ENCODE data around the gene CATSPER3.

CATSPER3 gene

DNA sequence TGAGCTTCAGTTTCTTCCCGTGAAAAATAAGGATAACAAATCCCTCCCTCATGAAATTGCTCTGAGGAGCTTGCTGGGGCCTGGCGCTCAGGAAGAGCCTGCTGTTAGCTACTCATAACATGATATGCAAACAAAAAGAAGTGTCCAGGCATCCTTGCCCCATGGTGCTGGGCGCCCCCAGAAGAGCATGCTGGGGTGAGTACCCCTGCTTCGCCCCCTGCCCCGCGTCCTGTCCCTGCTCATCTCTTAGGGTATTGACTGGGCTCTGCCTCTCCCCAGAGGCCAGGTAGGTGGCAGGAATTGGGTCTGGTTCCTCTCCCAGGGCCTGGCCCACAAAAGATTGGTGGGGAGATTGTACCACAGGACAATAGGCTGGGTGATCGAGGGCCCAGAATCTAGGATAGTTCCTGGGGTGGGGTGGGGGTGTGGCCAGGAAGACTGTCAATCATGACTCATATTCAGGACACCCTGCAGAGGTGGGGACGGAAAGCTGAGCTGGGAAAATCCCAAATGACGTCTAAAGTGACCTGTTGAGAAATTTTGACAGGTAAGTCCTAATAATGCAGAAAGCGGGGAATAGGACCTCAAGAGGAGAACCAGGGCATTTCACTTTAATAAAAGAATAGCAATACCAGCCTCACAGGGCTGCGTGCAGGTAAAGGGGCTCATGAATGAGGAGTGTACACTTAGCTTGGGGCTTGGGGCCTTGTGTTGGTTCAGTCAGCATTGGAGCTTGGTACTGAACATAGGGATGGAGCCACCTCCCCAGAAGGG is 57.4 kb downstream of the CATSPER3 start:
- no peak for DNase-seq (ENCODE audit: low read depth)
- no peak overlapping the region for H3K4me3 ChIP-seq (ENCODE audit: low read length)
- TF ChIP-seq, protein P1, sequence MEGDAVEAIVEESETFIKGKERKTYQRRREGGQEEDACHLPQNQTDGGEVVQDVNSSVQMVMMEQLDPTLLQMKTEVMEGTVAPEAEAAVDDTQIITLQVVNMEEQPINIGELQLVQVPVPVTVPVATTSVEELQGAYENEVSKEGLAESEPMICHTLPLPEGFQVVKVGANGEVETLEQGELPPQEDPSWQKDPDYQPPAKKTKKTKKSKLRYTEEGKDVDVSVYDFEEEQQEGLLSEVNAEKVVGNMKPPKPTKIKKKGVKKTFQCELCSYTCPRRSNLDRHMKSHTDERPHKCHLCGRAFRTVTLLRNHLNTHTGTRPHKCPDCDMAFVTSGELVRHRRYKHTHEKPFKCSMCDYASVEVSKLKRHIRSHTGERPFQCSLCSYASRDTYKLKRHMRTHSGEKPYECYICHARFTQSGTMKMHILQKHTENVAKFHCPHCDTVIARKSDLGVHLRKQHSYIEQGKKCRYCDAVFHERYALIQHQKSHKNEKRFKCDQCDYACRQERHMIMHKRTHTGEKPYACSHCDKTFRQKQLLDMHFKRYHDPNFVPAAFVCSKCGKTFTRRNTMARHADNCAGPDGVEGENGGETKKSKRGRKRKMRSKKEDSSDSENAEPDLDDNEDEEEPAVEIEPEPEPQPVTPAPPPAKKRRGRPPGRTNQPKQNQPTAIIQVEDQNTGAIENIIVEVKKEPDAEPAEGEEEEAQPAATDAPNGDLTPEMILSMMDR (conservative IDR thresholded peaks at IDR 0.05; ENCODE audit: low read depth, low read length), result no peak

DNA sequence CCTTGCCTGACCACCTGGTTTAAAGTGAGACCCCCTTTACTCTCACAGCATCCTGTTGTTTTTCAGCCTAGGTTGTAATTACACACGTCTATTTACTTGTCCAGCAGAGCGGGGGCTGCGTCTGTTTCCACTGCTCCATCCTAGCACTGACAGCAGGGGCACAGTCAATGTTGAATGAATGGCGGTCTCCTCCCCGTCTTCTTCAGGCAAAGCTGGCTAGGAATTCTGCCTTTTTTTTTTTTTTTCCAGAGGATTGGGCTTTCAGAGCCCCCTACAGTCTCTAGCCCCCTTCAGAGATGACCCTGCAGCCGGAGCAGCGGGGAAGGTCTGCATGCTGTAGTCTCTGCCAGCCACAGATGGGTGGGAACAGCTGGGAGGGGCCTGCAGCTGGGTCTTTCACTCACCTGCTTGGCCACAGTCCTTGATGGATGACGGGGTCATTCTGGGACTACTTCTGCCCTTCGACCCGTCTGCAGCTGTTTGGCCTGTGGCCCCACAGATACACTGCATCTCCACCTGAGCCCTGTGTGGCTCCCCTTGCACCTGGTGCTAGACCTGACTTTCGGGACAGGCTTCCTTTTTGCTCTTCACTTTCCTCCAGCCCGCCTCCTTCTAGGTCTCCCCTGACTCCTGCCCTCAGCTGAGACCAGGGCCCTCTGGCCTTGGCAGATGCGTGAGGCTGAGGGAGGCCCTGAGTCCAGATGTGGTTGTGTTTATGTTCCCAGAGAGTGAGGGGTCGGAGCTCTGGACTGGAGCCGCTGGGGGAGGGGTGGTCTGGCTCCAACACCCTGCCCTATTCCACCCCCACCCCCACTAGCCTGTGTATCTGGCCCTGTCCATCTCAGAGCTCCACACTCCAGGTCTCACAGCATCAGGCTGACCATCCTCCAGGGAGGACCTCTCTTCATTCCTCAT is 58.3 kb downstream of the CATSPER3 start:
- TF ChIP-seq, protein P1 (conservative IDR thresholded peaks at IDR 0.05; ENCODE audit: low read depth, low read length), result no peak
- H3K4me3 ChIP-seq (ENCODE audit: low read length), result no peak overlapping the region
- DNase-seq (ENCODE audit: low read depth), result no peak

DNA sequence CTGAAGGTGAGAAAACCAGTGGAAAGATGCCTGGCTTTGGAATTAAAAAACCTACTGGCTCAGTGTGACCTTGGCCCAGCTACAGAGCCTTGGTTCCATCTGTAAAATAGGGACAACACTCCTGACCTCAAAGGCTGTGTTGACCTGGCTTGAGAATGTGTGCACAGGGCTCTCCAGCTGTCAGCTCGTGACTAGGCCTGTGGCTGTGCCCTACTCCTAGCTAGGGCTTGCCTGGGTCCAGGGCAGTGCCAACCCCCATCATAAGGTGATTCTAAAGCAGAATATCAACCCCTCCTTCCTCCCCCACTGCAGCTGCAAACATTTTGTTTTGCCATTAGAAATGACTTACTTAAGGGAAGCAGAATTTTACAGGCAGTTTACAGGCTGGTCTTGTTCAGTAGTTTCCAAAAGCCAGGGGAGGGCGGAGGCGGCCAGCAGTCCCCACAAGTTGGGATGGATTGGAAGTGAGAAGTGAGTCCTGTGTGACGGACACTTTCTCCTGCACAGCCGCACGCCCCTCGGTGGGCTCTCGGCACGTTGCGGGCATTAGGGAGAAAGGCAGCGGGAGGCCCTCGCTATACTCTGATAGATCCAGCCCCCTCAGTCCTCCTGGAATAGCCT is 59.0 kb downstream of the CATSPER3 start:
- H3K4me3 ChIP-seq (ENCODE audit: low read length), result no peak overlapping the region
- TF ChIP-seq, protein P1 (conservative IDR thresholded peaks at IDR 0.05; ENCODE audit: low read depth, low read length), result no peak
- DNase-seq (ENCODE audit: low read depth), result no peak

DNA sequence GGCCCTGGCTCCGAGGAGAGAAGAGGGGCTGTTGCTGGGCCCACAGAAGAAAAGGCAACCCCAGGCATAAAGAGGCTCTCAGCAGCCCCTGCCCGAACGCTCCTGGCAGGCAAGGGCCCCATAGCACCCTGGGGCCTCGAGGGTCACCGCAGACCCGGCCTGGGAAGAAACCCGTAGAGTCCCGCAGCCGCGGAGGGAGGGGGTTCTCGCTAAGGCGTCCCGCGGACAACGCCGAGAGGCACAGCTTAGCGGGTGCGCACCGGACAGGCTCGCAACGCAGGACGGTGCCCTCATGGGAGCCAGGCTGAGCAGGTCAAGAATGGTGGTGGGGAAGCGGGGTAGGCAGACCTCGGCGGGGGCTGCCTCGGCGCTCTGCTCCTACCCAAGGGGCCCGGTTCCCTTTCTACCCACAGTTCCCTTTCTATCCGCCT is 59.6 kb downstream of the CATSPER3 start:
- DNase-seq (ENCODE audit: low read depth), result no peak
- no peak overlapping the region for H3K4me3 ChIP-seq (ENCODE audit: low read length)
- TF ChIP-seq, protein P1 (conservative IDR thresholded peaks at IDR 0.05; ENCODE audit: low read depth, low read length), result no peak

DNA sequence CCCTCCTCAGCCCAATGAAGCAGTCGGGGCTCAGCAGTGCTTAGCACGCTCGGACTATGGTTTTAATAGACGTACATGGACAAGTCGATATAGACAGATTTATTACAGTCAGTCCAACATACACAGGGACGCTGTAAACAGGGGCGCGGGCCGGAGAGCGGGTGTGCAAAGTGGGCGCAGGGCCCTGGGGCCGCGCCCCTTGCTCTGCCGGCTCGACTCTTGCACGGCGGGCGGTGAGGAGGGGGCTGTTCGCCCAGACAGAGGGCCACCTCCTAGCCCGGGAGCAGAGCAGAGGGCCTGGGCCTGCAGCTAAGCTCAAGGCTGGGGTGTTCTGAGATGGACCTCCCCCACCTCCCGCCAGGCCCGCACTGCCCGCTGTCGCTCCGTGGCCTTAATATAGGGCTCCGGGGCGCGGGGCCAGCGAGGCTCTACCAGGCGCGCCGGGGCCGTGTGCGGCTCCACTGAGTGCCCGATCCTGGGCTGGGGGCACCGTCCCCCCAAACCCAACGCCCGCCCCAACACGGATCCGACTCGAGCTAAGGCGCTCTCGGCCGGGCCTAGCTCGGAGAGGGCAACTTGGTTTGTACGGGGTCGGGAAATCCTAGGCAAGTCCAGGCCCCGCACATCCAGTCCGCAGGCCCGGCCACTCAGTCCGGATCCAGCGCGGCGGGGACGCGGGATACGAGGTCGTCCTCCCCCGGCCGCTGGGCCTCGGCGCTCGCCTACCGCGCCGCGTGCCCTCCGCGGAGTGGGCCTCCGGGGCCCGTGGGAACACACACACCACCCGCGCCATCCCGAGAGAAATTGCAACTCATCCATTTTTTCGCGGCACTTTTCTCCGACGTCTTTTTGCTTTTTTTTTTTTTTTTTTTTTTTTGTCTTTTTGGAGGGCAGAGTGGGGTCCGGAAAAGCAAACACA is 60.2 kb downstream of the CATSPER3 start:
- H3K4me3 ChIP-seq (ENCODE audit: low read length), result no peak overlapping the region
- no peak for DNase-seq (ENCODE audit: low read depth)
- TF ChIP-seq, protein P1 (conservative IDR thresholded peaks at IDR 0.05; ENCODE audit: low read depth, low read length), result no peak

DNA sequence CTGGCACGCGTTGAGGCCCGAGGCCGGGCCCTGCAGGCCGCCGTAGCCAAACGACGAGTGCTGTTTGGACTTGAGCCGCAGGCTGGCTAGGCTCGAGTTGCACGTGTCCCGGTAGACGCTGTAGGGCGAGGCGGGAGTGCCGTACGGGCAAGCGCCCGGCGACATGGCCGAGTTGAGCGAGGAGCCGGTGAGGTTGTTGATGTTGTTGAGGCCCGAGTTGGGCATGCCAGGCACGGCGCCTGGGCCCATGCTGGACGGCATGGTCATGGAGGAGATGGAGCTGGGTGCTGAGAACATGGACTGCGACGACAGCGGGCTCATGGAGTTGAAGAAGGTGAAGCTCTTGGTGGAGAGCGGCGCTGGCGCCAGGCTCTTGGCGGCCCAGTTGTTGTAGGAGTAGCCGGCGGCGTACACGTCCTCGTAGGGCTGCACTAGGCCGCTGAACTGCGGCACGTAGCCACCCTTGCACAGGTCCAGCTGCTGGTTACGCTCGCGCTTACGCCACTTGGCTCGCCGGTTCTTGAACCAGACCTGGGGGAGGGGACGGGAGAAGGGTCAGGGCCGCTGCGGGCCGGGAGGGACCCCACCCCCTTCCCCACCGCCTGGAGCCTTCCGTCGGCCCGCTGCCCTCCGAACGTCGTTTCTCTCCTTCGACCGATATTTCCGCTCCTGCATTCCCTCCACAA is 61.2 kb downstream of the CATSPER3 start:
- TF ChIP-seq, protein P1 (conservative IDR thresholded peaks at IDR 0.05; ENCODE audit: low read depth, low read length), result no peak
- no peak for DNase-seq (ENCODE audit: low read depth)

More for the DNA sequence above, 61.2 kb downstream of the CATSPER3 start:
- H3K4me3 ChIP-seq (ENCODE audit: low read length), result no peak overlapping the region
